Gastroesophageal sphincter (tissue), 4 donors: Measurements from ENCODE around the gene PRKACG. TPM values are rescaled to one million over a fixed set of nuclear protein-coding genes. Genes with fewer than 3 reads are reported as not detected.
A peak's percentile ranks its signal among the peaks of the same experiment; 100 is the strongest.
"Not testable (repeated sequence)": the region's sequence is repeated elsewhere in the genome, so short reads cannot be mapped to it uniquely, and the experiment has no call there.

Experiments used
- ATAC-seq: fragments of 150-250 bp; one replicate; pipeline ENCODE4 v1.9.1; 2016; ENCODE audit warnings: mild to moderate bottlenecking, moderate library complexity
- H3K27ac ChIP-seq, 4 donors: fragments of 200-600 bp; sonication (generic) in 3 of 4; 1 replicate in 3 of 4; 2 replicates in 1 of 4; pipeline ENCODE4 v1.5.1; 2016 to 2019
- H3K27me3 ChIP-seq: fragments of 200-600 bp; sonication (generic); one replicate; pipeline ENCODE4 v1.5.1; 2019
- H3K36me3 ChIP-seq, 2 donors: fragments of 200-600 bp; sonication (generic); one replicate each; pipeline ENCODE4 v1.5.1; 2019; ENCODE audit warnings: control low read depth in 1 of 2
- H3K4me1 ChIP-seq, 3 donors: fragments of 200-600 bp; sonication (generic); 1 replicate in 2 of 3; 2 replicates in 1 of 3; pipeline ENCODE4 v1.5.1; 2016 to 2019; ENCODE audit warnings: control low read depth in 2 of 3
- H3K4me3 ChIP-seq, 2 donors: fragments of 200-600 bp; sonication (generic); one replicate each; pipeline ENCODE4 v1.5.1; 2019; ENCODE audit warnings: mild to moderate bottlenecking in 1 of 2, moderate library complexity in 1 of 2
- H3K9me3 ChIP-seq, 3 donors: fragments of 200-600 bp; sonication (generic); one replicate each; pipeline ENCODE4 v1.5.1; 2017 to 2019; ENCODE audit warnings: control low read depth in 2 of 3
- EP300 ChIP-seq: sonication (generic); formaldehyde crosslinking; IDR thresholded peaks from one replicate; pipeline ENCODE4 v1.6.1; 2017; ENCODE audit warnings: antibody characterized with exemption, mild to moderate bottlenecking
- POLR2A ChIP-seq, 2 donors: fragments of 450-650 bp; IDR thresholded peaks; one replicate each; pipeline ENCODE4 v1.6.1; 2017; ENCODE audit warnings: antibody characterized with exemption in 2 of 2, mild to moderate bottlenecking in 2 of 2, moderate library complexity in 1 of 2
- POLR2AphosphoS5 ChIP-seq: sonication (generic); formaldehyde crosslinking; IDR thresholded peaks from one replicate; pipeline ENCODE4 v1.6.1; 2017; ENCODE audit warnings: antibody characterized with exemption
- WGBS, 2 donors: methylation state at CpG; one replicate each; pipeline ENCODE4 v1.1.5; 2018; ENCODE audit warnings: low coverage in 1 of 2; 5-methylcytosine and 5-hydroxymethylcytosine counted together
- total RNA-seq, 4 donors: library from RNA; depleted of rRNA; stranded (reverse); fragments of >200 nt; gene quantifications; one replicate each; pipeline ENCODE4 v1.1.0, GENCODE V29; 2016
- TF ChIP-seq, protein P1 (sequence below), 4 experiments: fragments of 200-600 bp in 2 of 4; fragments of 450-650 bp in 2 of 4; sonication (generic) in 1 of 4; IDR thresholded peaks; one replicate each; pipeline ENCODE4 v1.5.1; 2017 to 2019; ENCODE audit warnings: antibody characterized with exemption in 4 of 4, mild to moderate bottlenecking in 2 of 4, moderate library complexity in 2 of 4

The PRKACG gene
- total RNA-seq, 4 donors from 2014 or later, result not detected

DNA sequence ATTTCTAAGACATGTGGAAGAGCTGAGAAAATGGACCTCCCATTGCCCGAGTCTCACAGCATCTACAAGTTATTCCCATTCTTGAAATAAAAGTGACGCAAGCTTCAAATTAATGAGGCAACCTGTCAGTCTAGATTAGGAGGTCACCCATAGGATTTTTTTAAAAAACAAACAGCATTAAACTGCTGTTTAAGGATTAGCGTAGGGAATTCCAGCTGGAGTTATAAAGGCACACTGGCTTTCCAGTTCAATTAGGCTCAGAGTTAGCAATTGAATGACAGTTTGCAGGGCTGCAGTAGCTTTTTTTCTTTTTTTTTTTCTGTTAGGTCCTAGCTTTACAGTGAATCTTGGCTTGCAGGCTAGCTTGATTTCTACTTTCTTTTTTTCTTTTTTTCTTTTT is 16.2 kb downstream of the PRKACG start:
- 72 to 90% methylated on average over 3 of the region's 3 CpGs for WGBS, 2 donors
- ATAC-seq, result no peak
- Histone ChIP-seq H3K27me3 (no peaks in the 10 kb centered on the region), H3K36me3 (no peaks in the 10 kb centered on the region), H3K9me3 (no peaks in the 10 kb centered on the region), H3K4me1 (peaks cover 0 to 4% (median 0%) of the 10 kb centered on the region in 3 donors), H3K27ac (no peak overlapping the region), H3K4me3 (no peak overlapping the region)
- TF ChIP-seq POLR2A (IDR thresholded peaks at IDR 0.05), result no peak
- TF ChIP-seq, protein P1, sequence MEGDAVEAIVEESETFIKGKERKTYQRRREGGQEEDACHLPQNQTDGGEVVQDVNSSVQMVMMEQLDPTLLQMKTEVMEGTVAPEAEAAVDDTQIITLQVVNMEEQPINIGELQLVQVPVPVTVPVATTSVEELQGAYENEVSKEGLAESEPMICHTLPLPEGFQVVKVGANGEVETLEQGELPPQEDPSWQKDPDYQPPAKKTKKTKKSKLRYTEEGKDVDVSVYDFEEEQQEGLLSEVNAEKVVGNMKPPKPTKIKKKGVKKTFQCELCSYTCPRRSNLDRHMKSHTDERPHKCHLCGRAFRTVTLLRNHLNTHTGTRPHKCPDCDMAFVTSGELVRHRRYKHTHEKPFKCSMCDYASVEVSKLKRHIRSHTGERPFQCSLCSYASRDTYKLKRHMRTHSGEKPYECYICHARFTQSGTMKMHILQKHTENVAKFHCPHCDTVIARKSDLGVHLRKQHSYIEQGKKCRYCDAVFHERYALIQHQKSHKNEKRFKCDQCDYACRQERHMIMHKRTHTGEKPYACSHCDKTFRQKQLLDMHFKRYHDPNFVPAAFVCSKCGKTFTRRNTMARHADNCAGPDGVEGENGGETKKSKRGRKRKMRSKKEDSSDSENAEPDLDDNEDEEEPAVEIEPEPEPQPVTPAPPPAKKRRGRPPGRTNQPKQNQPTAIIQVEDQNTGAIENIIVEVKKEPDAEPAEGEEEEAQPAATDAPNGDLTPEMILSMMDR (IDR thresholded peaks at IDR 0.05), result no peak
- TF ChIP-seq POLR2AphosphoS5, result no peak
- no peak for TF ChIP-seq EP300

DNA sequence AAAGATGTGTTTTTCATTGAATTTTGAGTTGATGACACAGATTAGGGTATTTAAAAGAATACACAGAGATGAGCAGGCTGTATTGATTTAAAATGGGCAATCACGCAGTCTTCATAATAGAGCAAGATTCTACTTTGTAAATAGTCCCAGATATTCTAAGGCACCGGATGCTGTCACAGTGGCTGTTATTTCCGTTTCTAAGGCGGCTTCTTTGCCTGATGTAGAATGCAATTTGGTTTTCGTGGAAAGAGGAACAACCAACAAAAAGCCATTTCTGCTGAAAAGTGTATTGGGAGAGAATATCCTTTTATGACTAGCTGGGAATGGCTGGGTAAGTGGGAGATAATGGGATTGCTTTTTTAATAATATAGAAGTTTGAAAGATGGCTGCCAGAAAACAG is 17.5 kb downstream of the PRKACG start:
- ATAC-seq, result no peak
- H3K27ac ChIP-seq, result no peak overlapping the region

DNA sequence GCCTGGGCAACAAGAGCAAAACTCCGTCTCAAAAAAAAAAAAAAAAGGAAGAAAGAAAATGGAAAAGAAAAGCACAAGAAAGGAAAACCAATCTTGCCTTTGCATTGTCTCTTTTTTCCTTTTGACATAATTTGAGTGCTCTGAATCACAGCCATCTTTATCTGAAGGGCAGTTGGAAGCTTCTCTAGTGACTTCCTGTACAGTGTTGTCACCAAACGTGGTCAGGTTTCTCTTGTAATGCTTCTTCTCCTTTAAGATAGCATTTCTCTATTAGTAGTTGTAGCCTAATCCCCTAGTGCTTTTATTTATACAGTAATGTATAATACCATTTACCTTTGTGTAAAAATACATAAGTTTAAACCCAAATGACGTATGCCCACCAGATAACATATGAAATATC is 18.1 kb downstream of the PRKACG start:
- ATAC-seq, result no peak
- Histone ChIP-seq H3K4me3 (no peak overlapping the region), H3K36me3 (no peaks in the 10 kb centered on the region), H3K9me3 (no peaks in the 10 kb centered on the region), H3K27ac (no peak overlapping the region), H3K4me1 (peaks cover 0 to 4% (median 0%) of the 10 kb centered on the region in 3 donors), H3K27me3 (no peaks in the 10 kb centered on the region)
- 69 to 79% methylated on average over 2 to 3 of the region's 3 CpGs for WGBS, 2 donors
- TF ChIP-seq POLR2A (IDR thresholded peaks at IDR 0.05) (no peak), POLR2AphosphoS5 (no peak), EP300 (no peak)
- TF ChIP-seq, protein P1 (IDR thresholded peaks at IDR 0.05), result no peak

More for the DNA sequence above, 17.5 kb downstream of the PRKACG start:
- Histone ChIP-seq H3K4me1 (peaks cover 0 to 4% (median 0%) of the 10 kb centered on the region in 3 donors), H3K4me3 (no peak overlapping the region), H3K9me3 (no peaks in the 10 kb centered on the region), H3K36me3 (no peaks in the 10 kb centered on the region), H3K27me3 (no peaks in the 10 kb centered on the region)
- 63 to 81% methylated on average over 5 of the region's 5 CpGs for WGBS, 2 donors
- no peak for TF ChIP-seq POLR2AphosphoS5

DNA sequence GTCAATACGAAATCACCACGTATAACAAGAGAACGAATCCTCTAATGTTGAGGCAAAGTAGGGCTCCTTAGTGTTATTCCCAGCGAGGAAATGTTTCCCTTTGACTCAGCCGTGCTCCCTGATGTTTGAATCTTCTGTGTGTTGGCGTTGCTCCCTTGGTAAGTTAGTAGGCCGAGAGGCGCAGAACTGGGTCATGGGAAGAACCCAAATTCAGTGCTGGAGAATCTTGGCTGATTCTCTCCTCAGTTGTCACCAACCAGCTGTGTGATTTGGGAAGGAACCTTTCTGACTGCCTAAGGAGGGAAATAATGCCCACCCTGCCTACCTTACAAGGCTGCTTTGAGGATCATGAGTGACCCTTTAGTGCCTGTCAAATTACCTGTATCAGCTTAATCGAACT is 22.5 kb downstream of the PRKACG start:
- H3K27ac ChIP-seq, result no peak overlapping the region
- WGBS, 2 donors, result 71 to 82% methylated on average over 7 to 9 of the region's 9 CpGs
- H3K36me3 ChIP-seq, result no peaks in the 10 kb centered on the region
- H3K27me3 ChIP-seq, result no peaks in the 10 kb centered on the region
- TF ChIP-seq POLR2AphosphoS5, result no peak
- TF ChIP-seq EP300, result no peak
- TF ChIP-seq POLR2A (IDR thresholded peaks at IDR 0.05), result no peak
- H3K4me3 ChIP-seq, result no peak overlapping the region
- no peaks in the 10 kb centered on the region for H3K4me1 ChIP-seq
- no peaks in the 10 kb centered on the region for H3K9me3 ChIP-seq
- ATAC-seq, result peak; percentile 39

DNA sequence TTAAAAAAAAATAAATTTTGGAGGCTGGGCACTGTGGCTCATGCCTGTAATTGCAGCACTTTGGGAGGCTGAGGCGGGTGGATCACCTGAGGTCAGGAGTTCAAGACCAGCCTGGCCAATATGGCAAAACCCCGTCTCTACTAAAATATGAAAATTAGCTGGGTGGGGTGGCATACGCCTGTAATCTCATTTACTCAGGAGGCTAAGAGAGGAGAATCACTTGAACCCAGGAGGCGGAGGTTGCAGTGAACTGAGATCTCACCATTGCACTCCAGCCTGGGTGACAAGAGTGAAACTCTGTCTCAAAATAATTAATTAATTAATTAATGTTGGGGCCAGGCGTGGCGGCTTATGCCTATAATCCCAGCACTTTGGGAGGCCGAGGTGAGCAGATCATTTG is 27.0 kb downstream of the PRKACG start:
- H3K27me3 ChIP-seq, H3K9me3 ChIP-seq, H3K36me3 ChIP-seq, H3K4me1 ChIP-seq, H3K27ac ChIP-seq, ATAC-seq, H3K4me3 ChIP-seq: not testable (repeated sequence)
- 97 to 98% methylated on average over 4 of the region's 7 CpGs for WGBS, 2 donors

DNA sequence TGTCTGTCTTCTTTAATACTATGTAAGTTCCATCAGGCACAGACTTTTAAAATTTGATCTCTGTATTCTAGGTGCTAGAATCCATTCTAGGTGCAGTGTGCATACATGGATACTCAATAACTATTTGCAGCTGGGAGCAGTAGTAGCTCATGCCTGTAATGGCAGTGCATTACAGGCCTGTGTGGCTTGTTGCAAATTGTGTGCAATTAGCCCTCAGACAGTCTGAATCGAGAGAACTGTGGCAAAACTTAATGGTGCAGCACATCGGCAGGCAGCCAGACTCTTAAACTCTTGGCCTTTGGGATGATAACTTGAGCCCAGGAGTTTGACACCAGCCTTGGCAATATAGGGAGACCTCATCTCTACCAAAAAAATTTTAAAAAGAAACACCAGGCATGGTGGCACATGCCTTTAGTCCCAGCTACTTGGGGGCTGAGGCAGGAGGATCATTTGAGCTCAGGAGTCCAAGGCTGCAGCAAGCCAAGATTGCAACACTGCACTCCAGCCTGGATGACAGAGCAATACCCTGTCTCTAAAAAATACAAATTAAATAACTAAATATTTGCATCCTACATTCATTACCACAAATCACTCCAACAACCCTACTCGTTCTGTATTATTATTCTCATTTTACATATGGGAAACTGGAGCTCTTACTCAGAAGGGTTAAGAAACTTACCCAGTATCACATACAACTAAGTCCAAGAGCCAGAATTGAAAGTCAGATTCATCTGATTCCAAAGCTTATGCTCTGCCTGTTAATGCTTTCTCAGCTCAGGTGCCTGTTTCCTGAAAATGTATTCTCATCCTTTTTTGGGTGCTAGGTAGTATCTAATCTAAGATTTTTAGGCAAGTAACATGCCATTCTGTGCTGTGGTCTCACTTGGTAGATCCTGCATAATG is 30.1 kb downstream of the PRKACG start:
- Histone ChIP-seq H3K36me3 (no peaks in the 10 kb centered on the region), H3K27me3 (no peaks in the 10 kb centered on the region), H3K4me1 (peaks cover 0 to 19% (median 0%) of the 10 kb centered on the region in 3 donors), H3K4me3 (no peak overlapping the region), H3K9me3 (no peaks in the 10 kb centered on the region), H3K27ac (no peak overlapping the region)
- ATAC-seq, result no peak
- no peak for TF ChIP-seq POLR2A (IDR thresholded peaks at IDR 0.05)
- TF ChIP-seq POLR2AphosphoS5, result no peak
- no peak for TF ChIP-seq EP300
- TF ChIP-seq, protein P1 (IDR thresholded peaks at IDR 0.05), result no peak
- 50 to 66% methylated on average over 1 to 3 of the region's 3 CpGs for WGBS, 2 donors
